OCI-LY7 (cell line): Measurements from ENCODE around the gene CTNND2. TPM values are rescaled to one million over a fixed set of nuclear protein-coding genes. Genes with fewer than 3 reads are reported as not detected.

Experiments used
- BruUV-seq: library from RNA; stranded (reverse); fragments of 400-500 nt; replicated peaks from 2 replicates; lab custom pipeline; 2021; lab: Mats Ljungman, UMichigan
- CTCF ChIA-PET: fragments of 300-600 bp; sonication (Branson Sonifier 250); formaldehyde crosslinking; loops from one replicate; lab custom pipeline; 2022; ENCODE audit warnings: antibody characterized with exemption; ENCODE audit not compliant: unreplicated experiment; lab: Charles Lee
- POLR2A ChIA-PET: fragments of 300-600 bp; sonication (Branson Sonifier 250); formaldehyde crosslinking; loops from one replicate; lab custom pipeline; 2022; ENCODE audit warnings: antibody characterized with exemption; lab: Charles Lee
- DNase-seq: peaks from one replicate; pipeline ENCODE4 v3.0.0-alpha.2; 2015; ENCODE audit warnings: low spot score
- H2AFZ ChIP-seq: fragments of 200-600 bp; sonication (generic), shearing (Covaris generic); 2 replicates; pipeline ENCODE4 v1.6.1; 2014; ENCODE audit warnings: mild to moderate bottlenecking, antibody characterized with exemption, low read length, moderate library complexity
- H3K27ac ChIP-seq: fragments of 200-600 bp; sonication (generic); 2 replicates; pipeline ENCODE4 v1.5.1; 2014; ENCODE audit warnings: mixed run types, low read depth, mild to moderate bottlenecking, moderate library complexity, low read length, inconsistent platforms; ENCODE audit not compliant: poor library complexity, severe bottlenecking
- H3K36me3 ChIP-seq: fragments of 200-600 bp; sonication (generic); 2 replicates; pipeline ENCODE4 v1.6.1; 2014; ENCODE audit warnings: mild to moderate bottlenecking, antibody characterized with exemption, low read length, moderate library complexity, mixed read lengths; ENCODE audit not compliant: insufficient read depth
- H3K4me1 ChIP-seq: fragments of 200-600 bp; sonication (generic); 2 replicates; pipeline ENCODE4 v1.5.1; 2014; ENCODE audit warnings: mild to moderate bottlenecking, low read length; ENCODE audit not compliant: insufficient read depth, poor library complexity, severe bottlenecking
- H3K4me2 ChIP-seq: fragments of 200-600 bp; sonication (generic); 2 replicates; pipeline ENCODE4 v1.6.1; 2014; ENCODE audit warnings: mild to moderate bottlenecking, low read length
- H3K4me3 ChIP-seq: fragments of 200-600 bp; sonication (generic); 2 replicates; pipeline ENCODE4 v1.5.1; 2014; ENCODE audit warnings: mild to moderate bottlenecking, low read depth, low read length; ENCODE audit not compliant: poor library complexity, severe bottlenecking
- H3K79me2 ChIP-seq: fragments of 200-600 bp; sonication (generic); 2 replicates; pipeline ENCODE4 v1.6.1; 2016; ENCODE audit warnings: low read depth, mild to moderate bottlenecking, low read length, moderate library complexity, mixed read lengths; ENCODE audit not compliant: insufficient read depth
- H3K9me2 ChIP-seq: fragments of 200-600 bp; sonication (generic); 2 replicates; pipeline ENCODE4 v1.6.1; 2016; ENCODE audit warnings: mild to moderate bottlenecking, low read length, mixed read lengths; ENCODE audit not compliant: insufficient read depth
- H3K9me3 ChIP-seq: fragments of 200-600 bp; sonication (generic); 2 replicates; pipeline ENCODE4 v1.6.1; 2014; ENCODE audit warnings: mild to moderate bottlenecking, mixed run types, low read length, mixed read lengths
- H4K20me1 ChIP-seq: fragments of 200-600 bp; sonication (generic); 2 replicates; pipeline ENCODE4 v1.6.1; 2014; ENCODE audit warnings: mild to moderate bottlenecking, antibody characterized with exemption, low read length, moderate library complexity, mixed read lengths; ENCODE audit not compliant: insufficient read depth
- EZH2phosphoT487 ChIP-seq: fragments of 200-600 bp; sonication (generic); IDR thresholded peaks from 2 replicates; pipeline ENCODE4 v1.6.1; 2018; ENCODE audit warnings: low read depth, borderline replicate concordance, mild to moderate bottlenecking, mixed run types, antibody characterized with exemption, low read length, moderate library complexity, mixed read lengths
- intact Hi-C: fragments of 100-400 bp; cut with micrococcal nuclease; formaldehyde crosslinking; loops from one replicate; pipeline ENCODE4 v1.10.0; 2022; ENCODE audit not compliant: unreplicated experiment
- total RNA-seq, 2 experiments: library from RNA; depleted of rRNA in 1 of 2; stranded (reverse); fragments of >200 nt in 1 of 2; shearing (Covaris generic) in 1 of 2; gene quantifications; 2 replicates each; pipeline ENCODE4 v1.2.3, GENCODE V29; 2014 to 2022
- TF ChIP-seq, protein P1 (sequence below): fragments of 200-600 bp; sonication (generic); conservative IDR thresholded peaks from 2 replicates; pipeline ENCODE4 v1.5.1; 2014; ENCODE audit warnings: mild to moderate bottlenecking, antibody characterized with exemption, low read length, moderate library complexity, mixed read lengths

The CTNND2 gene
- total RNA-seq, 2 experiments from 2014 or later: not detected

DNA sequence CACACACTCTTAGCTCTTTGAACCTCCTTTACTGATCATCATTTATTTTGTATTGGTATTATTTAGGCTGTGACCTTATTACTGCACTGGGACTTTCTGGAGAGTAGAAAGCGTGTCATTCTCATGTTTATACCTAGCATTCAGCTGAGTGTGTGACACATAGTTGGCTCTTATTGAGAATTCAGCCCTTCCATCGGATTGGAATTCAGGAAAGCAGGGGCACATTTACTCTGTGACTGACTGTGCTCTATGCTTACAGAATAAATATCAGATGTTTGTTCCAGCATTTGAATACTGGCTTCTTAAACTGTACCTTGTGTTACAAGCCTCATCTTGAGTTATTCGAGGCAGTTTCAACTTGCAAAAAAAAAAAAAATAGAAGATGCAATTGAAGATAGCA lies 782.4 kb downstream of the CTNND2 start:
- ChIA-PET POLR2A (no interaction called here), CTCF (no interaction called here)
- no peak overlapping the region for H3K4me2 ChIP-seq
- no peak overlapping the region for H3K4me3 ChIP-seq
- no peak overlapping the region for H3K27ac ChIP-seq
- H3K9me2 ChIP-seq: no peaks in the 10 kb centered on the region
- H4K20me1 ChIP-seq: no peaks in the 10 kb centered on the region
- no peaks in the 10 kb centered on the region for H3K79me2 ChIP-seq
- no peak overlapping the region for H2AFZ ChIP-seq
- no peaks in the 10 kb centered on the region for H3K4me1 ChIP-seq
- no peaks in the 10 kb centered on the region for H3K36me3 ChIP-seq
- TF ChIP-seq, protein P1, sequence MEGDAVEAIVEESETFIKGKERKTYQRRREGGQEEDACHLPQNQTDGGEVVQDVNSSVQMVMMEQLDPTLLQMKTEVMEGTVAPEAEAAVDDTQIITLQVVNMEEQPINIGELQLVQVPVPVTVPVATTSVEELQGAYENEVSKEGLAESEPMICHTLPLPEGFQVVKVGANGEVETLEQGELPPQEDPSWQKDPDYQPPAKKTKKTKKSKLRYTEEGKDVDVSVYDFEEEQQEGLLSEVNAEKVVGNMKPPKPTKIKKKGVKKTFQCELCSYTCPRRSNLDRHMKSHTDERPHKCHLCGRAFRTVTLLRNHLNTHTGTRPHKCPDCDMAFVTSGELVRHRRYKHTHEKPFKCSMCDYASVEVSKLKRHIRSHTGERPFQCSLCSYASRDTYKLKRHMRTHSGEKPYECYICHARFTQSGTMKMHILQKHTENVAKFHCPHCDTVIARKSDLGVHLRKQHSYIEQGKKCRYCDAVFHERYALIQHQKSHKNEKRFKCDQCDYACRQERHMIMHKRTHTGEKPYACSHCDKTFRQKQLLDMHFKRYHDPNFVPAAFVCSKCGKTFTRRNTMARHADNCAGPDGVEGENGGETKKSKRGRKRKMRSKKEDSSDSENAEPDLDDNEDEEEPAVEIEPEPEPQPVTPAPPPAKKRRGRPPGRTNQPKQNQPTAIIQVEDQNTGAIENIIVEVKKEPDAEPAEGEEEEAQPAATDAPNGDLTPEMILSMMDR: no peak
- no peak for TF ChIP-seq EZH2phosphoT487
- intact Hi-C loops: no loop called here
- no TSS peak for BruUV-seq
- no peak for DNase-seq
- H3K9me3 ChIP-seq: no peaks in the 10 kb centered on the region

DNA sequence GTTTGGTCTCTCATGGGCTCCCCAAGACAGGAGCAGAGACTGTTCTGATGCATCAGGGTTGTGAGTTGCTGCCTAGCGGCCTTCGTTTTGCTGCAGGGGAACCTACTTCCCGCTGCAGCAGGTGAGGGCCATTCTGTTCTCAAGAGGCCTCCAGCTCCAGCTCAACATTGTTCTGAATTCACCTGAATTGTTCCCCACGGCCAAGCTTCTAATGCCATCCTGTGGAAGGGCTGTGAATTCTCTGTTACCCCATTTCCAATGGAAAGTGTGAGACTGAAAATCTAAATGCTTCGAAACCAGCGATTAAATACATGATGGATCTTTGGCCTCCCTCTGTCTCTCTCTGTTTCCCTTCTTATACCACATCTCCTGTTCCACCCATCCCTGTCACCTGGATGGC lies 794.1 kb downstream of the CTNND2 start:
- ChIA-PET CTCF (no interaction called here), POLR2A (no interaction called here)
- Histone ChIP-seq H3K4me3 (no peak overlapping the region), H3K9me3 (no peaks in the 10 kb centered on the region), H2AFZ (no peak overlapping the region), H4K20me1 (no peaks in the 10 kb centered on the region), H3K9me2 (no peaks in the 10 kb centered on the region), H3K4me2 (no peak overlapping the region), H3K36me3 (no peaks in the 10 kb centered on the region), H3K27ac (no peak overlapping the region), H3K4me1 (no peaks in the 10 kb centered on the region), H3K79me2 (no peaks in the 10 kb centered on the region)
- intact Hi-C loops: no loop called here
- TF ChIP-seq, protein P1: no peak
- no peak for TF ChIP-seq EZH2phosphoT487
- no peak for DNase-seq
- BruUV-seq: no TSS peak

DNA sequence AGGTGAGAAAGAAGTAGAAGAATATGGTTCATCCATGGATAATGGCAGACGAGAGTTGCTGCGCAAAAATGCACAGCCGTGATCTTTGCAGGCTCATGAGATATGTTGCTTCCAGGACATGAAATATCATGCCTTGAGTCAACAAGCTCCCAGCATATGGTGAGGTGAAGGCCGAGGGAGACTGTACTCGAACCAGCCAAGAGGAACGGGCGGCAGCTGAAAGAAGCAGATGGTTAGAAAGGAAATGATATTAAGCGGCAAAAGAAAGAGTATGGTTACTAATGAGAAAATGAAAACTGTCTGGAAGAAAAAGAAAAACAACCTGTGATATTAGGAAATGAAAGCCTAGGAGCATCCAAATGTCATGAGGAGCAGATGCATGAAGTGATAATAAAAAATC lies 798.5 kb downstream of the CTNND2 start:
- CTCF ChIA-PET: no interaction called here
- Histone ChIP-seq H3K4me1 (no peaks in the 10 kb centered on the region), H3K9me3 (no peaks in the 10 kb centered on the region), H2AFZ (no peak overlapping the region), H3K4me2 (no peak overlapping the region), H3K36me3 (no peaks in the 10 kb centered on the region), H3K9me2 (no peaks in the 10 kb centered on the region), H3K79me2 (no peaks in the 10 kb centered on the region), H3K27ac (no peak overlapping the region), H4K20me1 (no peaks in the 10 kb centered on the region), H3K4me3 (no peak overlapping the region)
- no peak for DNase-seq
- no TSS peak for BruUV-seq
- POLR2A ChIA-PET: no interaction called here
- intact Hi-C loops: no loop called here
- no peak for TF ChIP-seq EZH2phosphoT487
- TF ChIP-seq, protein P1: no peak
